ENCODE results near the gene ZFP36. TPM values are rescaled to one million over a fixed set of nuclear protein-coding genes. Genes with fewer than 3 reads are reported as not detected.

Gene ZFP36
- total RNA-seq, 1 donor from 2014 or later: 224 TPM

DNA sequence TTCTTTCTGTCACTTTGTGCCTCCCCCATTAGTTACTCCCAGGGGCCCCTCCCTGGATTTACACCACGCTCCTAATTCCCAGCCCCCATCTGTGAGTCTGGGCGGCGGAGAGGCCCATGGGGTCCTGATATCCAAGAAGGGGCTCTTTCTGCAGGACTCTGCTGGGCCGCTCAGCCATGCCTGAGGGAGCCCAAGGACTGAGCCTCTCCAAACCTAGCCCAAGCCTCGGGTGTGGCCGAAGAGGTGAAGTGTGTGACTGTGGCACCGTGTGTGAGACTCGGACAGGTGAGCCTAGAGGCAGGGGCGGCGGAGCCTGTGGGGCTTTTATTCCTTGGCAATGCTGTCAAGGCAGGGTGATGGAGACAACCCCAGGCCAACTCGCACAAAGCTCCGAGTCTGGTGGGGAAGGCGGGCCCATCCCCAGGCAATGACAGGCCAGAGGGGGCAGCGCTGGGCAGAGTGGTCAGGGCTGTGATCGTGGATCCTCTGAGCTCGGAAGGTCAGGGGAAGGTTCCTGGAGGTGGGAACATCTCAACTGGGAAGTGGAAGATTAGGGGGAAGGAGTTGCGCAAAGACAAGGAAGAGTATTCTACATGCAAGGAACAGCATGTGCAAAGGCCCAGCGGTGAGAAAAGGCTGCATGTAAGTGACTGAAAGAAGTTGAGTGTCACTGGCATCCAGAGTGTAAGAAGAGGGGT lies 7.4 kb downstream of the ZFP36 start:
- ATAC-seq: no peak
- intact Hi-C loops (cut with DNase I): no loop called here
- Histone ChIP-seq H3K4me1 (peaks cover 29% of the 10 kb centered on the region), H3K9me3 (no peaks in the 10 kb centered on the region), H3K27ac (peak overlapping the region; percentile 100), H3K36me3 (peaks cover 7% of the 10 kb centered on the region), H3K27me3 (no peaks in the 10 kb centered on the region), H3K4me3 (peak overlapping the region; percentile 81)
- peak; percentile 71 for DNase-seq
- peak; percentile 22 for TF ChIP-seq CTCF (IDR thresholded peaks at IDR 0.05)

- no peak for ATAC-seq
- H3K27ac ChIP-seq: no peak overlapping the region
Observed at GRCh38 chr19:39415111-39416046, 8.7 kb downstream of the ZFP36 start.

DNA sequence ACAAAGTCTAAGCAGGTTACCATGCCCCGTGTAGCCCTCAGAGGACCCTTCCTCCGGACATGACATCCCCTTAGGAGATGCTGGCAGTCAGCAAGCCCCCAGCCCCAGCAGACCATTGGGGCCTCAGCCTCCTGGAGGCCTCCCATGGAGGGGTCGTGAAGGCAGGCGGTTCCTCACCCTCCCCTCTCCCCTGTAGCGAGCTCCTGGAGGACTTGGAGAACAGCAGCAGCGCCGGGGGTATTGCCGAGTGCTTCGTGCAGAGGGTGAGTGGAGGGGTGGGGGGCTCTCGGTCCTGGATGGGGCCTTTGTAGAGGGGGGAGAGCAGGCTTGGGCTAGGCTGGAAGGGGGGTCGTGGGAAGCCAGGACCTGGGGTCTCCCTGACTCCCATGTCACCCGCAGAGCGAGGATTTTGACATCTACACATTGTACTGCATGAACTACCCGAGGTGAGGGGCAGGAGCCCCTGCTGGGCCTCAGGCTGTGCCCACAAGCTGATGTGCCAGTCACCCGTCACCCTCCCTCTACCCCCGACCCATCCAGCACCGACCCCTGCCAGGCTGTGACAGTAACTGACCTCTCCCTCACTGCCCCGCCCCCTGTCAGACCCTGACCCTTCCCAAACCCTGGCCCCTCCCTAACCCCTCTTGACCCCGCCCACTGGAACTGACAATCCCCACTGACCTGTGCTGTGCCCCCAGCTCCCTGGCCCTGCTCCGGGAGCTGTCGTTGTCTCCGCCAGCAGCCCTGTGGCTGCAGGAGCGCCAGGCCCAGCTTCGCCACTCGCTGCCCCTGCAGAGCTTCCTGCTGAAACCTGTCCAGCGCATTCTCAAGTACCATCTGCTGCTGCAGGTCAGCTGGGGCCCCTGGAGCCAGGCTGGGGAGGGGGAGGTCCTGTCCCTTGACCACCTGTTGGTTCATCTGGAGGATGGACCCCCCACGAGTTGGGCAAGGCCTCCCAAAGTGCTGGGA lies 9.8 kb downstream of the ZFP36 start:
- H3K36me3 ChIP-seq: peaks cover 10% of the 10 kb centered on the region
- DNase-seq (no peak), ATAC-seq (no peak)
- peaks cover 18% of the 10 kb centered on the region for H3K4me1 ChIP-seq
- no peak overlapping the region for H3K4me3 ChIP-seq
- intact Hi-C loops (cut with DNase I): no loop called here
- H3K27ac ChIP-seq: no peak overlapping the region
- TF ChIP-seq CTCF (IDR thresholded peaks at IDR 0.05): no peak
- H3K9me3 ChIP-seq: no peaks in the 10 kb centered on the region
- no peaks in the 10 kb centered on the region for H3K27me3 ChIP-seq

More at GRCh38 chr19:39415111-39416046, 8.7 kb downstream of the ZFP36 start:
- Histone ChIP-seq H3K4me3 (peak overlapping the region; percentile 81), H3K4me1 (peaks cover 29% of the 10 kb centered on the region), H3K9me3 (no peaks in the 10 kb centered on the region), H3K36me3 (peaks cover 10% of the 10 kb centered on the region), H3K27me3 (no peaks in the 10 kb centered on the region)
- intact Hi-C loops (cut with DNase I): no loop called here
- no peak for DNase-seq
- TF ChIP-seq CTCF (IDR thresholded peaks at IDR 0.05): no peak

GRCh38 chr19:39417463-39418181 lies 11.0 kb downstream of the ZFP36 start:
- DNase-seq: no peak
- intact Hi-C loops (cut with DNase I): no loop called here
- no peak for TF ChIP-seq CTCF (IDR thresholded peaks at IDR 0.05)
- Histone ChIP-seq H3K9me3 (no peaks in the 10 kb centered on the region), H3K4me1 (peaks cover 16% of the 10 kb centered on the region), H3K36me3 (peaks cover 10% of the 10 kb centered on the region), H3K4me3 (no peak overlapping the region), H3K27ac (no peak overlapping the region), H3K27me3 (no peaks in the 10 kb centered on the region)
- no peak for ATAC-seq

DNA sequence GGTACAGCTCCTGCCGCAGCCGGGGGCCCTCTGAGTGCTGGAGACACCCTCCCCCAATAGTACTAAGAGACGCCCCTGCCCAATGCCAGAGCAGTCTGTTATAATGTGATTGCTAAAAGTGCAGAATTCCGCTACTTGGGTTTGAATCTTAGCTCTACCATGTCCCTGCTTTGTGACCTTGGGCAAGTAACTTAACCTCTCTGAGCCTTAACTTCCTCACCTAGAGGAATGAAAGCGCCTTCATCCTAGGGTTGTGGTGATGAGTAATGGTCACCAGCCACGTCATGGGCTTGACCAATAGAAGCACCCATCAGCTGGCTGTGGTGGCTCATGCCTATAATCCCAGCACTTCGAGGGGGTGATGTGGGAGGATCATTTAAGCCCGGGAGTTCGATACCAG lies 12.4 kb downstream of the ZFP36 start:
- ATAC-seq: no peak
- intact Hi-C loops (cut with DNase I): no loop called here
- H3K4me1 ChIP-seq: peaks cover 12% of the 10 kb centered on the region
- no peak overlapping the region for H3K27ac ChIP-seq
- no peaks in the 10 kb centered on the region for H3K9me3 ChIP-seq
- peaks cover 10% of the 10 kb centered on the region for H3K36me3 ChIP-seq
- no peak for TF ChIP-seq CTCF (IDR thresholded peaks at IDR 0.05)
- DNase-seq: no peak
- no peaks in the 10 kb centered on the region for H3K27me3 ChIP-seq
- no peak overlapping the region for H3K4me3 ChIP-seq

Measured in upper lobe of right lung (tissue), 1 donor.